Keratinocyte (primary cell): ENCODE results near the gene MRPL27.

Experiments
- EZH2 ChIP-seq: IDR thresholded peaks from one replicate; pipeline ENCODE4 v1.6.1; 2012; ENCODE audit warnings: inconsistent platforms, mild to moderate bottlenecking, low read length, moderate library complexity
- TF ChIP-seq, protein P1 (sequence below), 3 experiments: IDR thresholded peaks in 1 of 3; conservative IDR thresholded peaks in 1 of 3; optimal IDR thresholded peaks in 1 of 3; 2 replicates in 2 of 3; 3 replicates in 1 of 3; pipeline versions ENCODE3 to v1.5.1; 2011; ENCODE audit warnings: low read length in 3 of 3, mild to moderate bottlenecking in 3 of 3, moderate library complexity in 2 of 3, control low read depth in 1 of 3, inconsistent platforms in 1 of 3; ENCODE audit not compliant: insufficient read depth in 2 of 3; ENCODE audit errors: extremely low read depth in 1 of 3

GRCh38 chr17:50347894-50348291 lies 25.1 kb downstream of the MRPL27 start:
- no peak for TF ChIP-seq EZH2
- TF ChIP-seq, protein P1, sequence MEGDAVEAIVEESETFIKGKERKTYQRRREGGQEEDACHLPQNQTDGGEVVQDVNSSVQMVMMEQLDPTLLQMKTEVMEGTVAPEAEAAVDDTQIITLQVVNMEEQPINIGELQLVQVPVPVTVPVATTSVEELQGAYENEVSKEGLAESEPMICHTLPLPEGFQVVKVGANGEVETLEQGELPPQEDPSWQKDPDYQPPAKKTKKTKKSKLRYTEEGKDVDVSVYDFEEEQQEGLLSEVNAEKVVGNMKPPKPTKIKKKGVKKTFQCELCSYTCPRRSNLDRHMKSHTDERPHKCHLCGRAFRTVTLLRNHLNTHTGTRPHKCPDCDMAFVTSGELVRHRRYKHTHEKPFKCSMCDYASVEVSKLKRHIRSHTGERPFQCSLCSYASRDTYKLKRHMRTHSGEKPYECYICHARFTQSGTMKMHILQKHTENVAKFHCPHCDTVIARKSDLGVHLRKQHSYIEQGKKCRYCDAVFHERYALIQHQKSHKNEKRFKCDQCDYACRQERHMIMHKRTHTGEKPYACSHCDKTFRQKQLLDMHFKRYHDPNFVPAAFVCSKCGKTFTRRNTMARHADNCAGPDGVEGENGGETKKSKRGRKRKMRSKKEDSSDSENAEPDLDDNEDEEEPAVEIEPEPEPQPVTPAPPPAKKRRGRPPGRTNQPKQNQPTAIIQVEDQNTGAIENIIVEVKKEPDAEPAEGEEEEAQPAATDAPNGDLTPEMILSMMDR (optimal IDR thresholded peaks at IDR 0.05 in 1 of 3, IDR thresholded peaks at IDR 0.05 in 1 of 3, conservative IDR thresholded peaks at IDR 0.05 in 1 of 3; ENCODE audit: extremely low read depth in 1 of 3, insufficient read depth in 2 of 3, low read length in 3 of 3) = no peak
